ENCODE results near the gene ENDOU. TPM values are rescaled to one million over a fixed set of nuclear protein-coding genes. Genes with fewer than 3 reads are reported as not detected.
A peak's percentile ranks its signal among the peaks of the same experiment; 100 is the strongest.

ENDOU gene
- total RNA-seq, 1 donor from 2014 or later: not detected

GRCh38 chr12:47755655-47756562 lies 30.6 kb upstream of the ENDOU start:
- H3K27ac Mint-ChIP-seq (ENCODE audit: unreplicated experiment): no peak overlapping the region

GRCh38 chr12:47754881-47755280 lies 29.6 kb upstream of the ENDOU start:
- DNase-seq (ENCODE audit: low spot score): no peak
- no peak overlapping the region for H3K4me3 Mint-ChIP-seq (ENCODE audit: unreplicated experiment)
- H3K9me3 Mint-ChIP-seq (ENCODE audit: low read depth): no peaks in the 10 kb centered on the region
- H3K36me3 Mint-ChIP-seq (ENCODE audit: low read depth): no peaks in the 10 kb centered on the region
- no peak overlapping the region for H3K27ac Mint-ChIP-seq (ENCODE audit: unreplicated experiment)
- no peak for TF ChIP-seq CTCF (IDR thresholded peaks at IDR 0.05)
- peaks cover 30% of the 10 kb centered on the region for H3K4me1 Mint-ChIP-seq (ENCODE audit: low read depth)
- H3K27me3 Mint-ChIP-seq (ENCODE audit: low read depth): peaks cover 2% of the 10 kb centered on the region

More at GRCh38 chr12:47755655-47756562, 30.6 kb upstream of the ENDOU start:
- no peak for DNase-seq (ENCODE audit: low spot score)
- TF ChIP-seq CTCF (IDR thresholded peaks at IDR 0.05): no peak
- peaks cover 30% of the 10 kb centered on the region for H3K4me1 Mint-ChIP-seq (ENCODE audit: low read depth)
- H3K4me3 Mint-ChIP-seq (ENCODE audit: unreplicated experiment): no peak overlapping the region
- H3K36me3 Mint-ChIP-seq (ENCODE audit: low read depth): no peaks in the 10 kb centered on the region
- H3K27me3 Mint-ChIP-seq (ENCODE audit: low read depth): no peaks in the 10 kb centered on the region
- H3K9me3 Mint-ChIP-seq (ENCODE audit: low read depth): no peaks in the 10 kb centered on the region

GRCh38 chr12:47754126-47754525 lies 28.8 kb upstream of the ENDOU start:
- no peak for TF ChIP-seq CTCF (IDR thresholded peaks at IDR 0.05)
- peaks cover 3% of the 10 kb centered on the region for H3K27me3 Mint-ChIP-seq (ENCODE audit: low read depth)
- no peak overlapping the region for H3K27ac Mint-ChIP-seq (ENCODE audit: unreplicated experiment)
- peaks cover 30% of the 10 kb centered on the region for H3K4me1 Mint-ChIP-seq (ENCODE audit: low read depth)
- no peak for DNase-seq (ENCODE audit: low spot score)
- H3K36me3 Mint-ChIP-seq (ENCODE audit: low read depth): no peaks in the 10 kb centered on the region
- no peak overlapping the region for H3K4me3 Mint-ChIP-seq (ENCODE audit: unreplicated experiment)
- H3K9me3 Mint-ChIP-seq (ENCODE audit: low read depth): no peaks in the 10 kb centered on the region

GRCh38 chr12:47753021-47754001 lies 28.0 kb upstream of the ENDOU start:
- H3K27ac Mint-ChIP-seq (ENCODE audit: unreplicated experiment): peak overlapping the region; percentile 12
- no peak for DNase-seq (ENCODE audit: low spot score)
- H3K27me3 Mint-ChIP-seq (ENCODE audit: low read depth): peaks cover 7% of the 10 kb centered on the region
- no peak for TF ChIP-seq CTCF (IDR thresholded peaks at IDR 0.05)
- no peak overlapping the region for H3K4me3 Mint-ChIP-seq (ENCODE audit: unreplicated experiment)
- no peaks in the 10 kb centered on the region for H3K36me3 Mint-ChIP-seq (ENCODE audit: low read depth)
- H3K4me1 Mint-ChIP-seq (ENCODE audit: low read depth): peaks cover 25% of the 10 kb centered on the region
- H3K9me3 Mint-ChIP-seq (ENCODE audit: low read depth): no peaks in the 10 kb centered on the region

GRCh38 chr12:47752552-47752951 lies 27.3 kb upstream of the ENDOU start:
- no peak overlapping the region for H3K4me3 Mint-ChIP-seq (ENCODE audit: unreplicated experiment)
- no peak for DNase-seq (ENCODE audit: low spot score)
- no peak overlapping the region for H3K27ac Mint-ChIP-seq (ENCODE audit: unreplicated experiment)

More at GRCh38 chr12:47752552-47752951, 27.3 kb upstream of the ENDOU start:
- H3K4me1 Mint-ChIP-seq (ENCODE audit: low read depth): peaks cover 22% of the 10 kb centered on the region
- H3K27me3 Mint-ChIP-seq (ENCODE audit: low read depth): peaks cover 7% of the 10 kb centered on the region
- TF ChIP-seq CTCF (IDR thresholded peaks at IDR 0.05): no peak
- H3K36me3 Mint-ChIP-seq (ENCODE audit: low read depth): no peaks in the 10 kb centered on the region
- no peaks in the 10 kb centered on the region for H3K9me3 Mint-ChIP-seq (ENCODE audit: low read depth)
